A673 (cell line): ENCODE measurements around the gene USPL1. TPM values are rescaled to one million over a fixed set of nuclear protein-coding genes. Genes with fewer than 3 reads are reported as not detected.

Source experiments
- BruUV-seq: library from RNA; stranded (reverse); fragments of 400-500 nt; replicated peaks from 2 replicates; lab custom pipeline; 2021; lab: Mats Ljungman, UMichigan
- CTCF ChIA-PET: fragments of 300-600 bp; sonication (Branson Sonifier 250); formaldehyde crosslinking; loops from one replicate; lab custom pipeline; 2022; ENCODE audit warnings: antibody characterized with exemption; lab: Charles Lee
- POLR2A ChIA-PET: fragments of 300-600 bp; sonication (Branson Sonifier 250); formaldehyde crosslinking; loops from one replicate; lab custom pipeline; 2022; ENCODE audit warnings: antibody characterized with exemption; ENCODE audit not compliant: low non-redundant PET; lab: Charles Lee
- DNase-seq: peaks from one replicate; pipeline ENCODE4 v3.0.0-alpha.2; 2015; ENCODE audit warnings: low spot score
- H3K27ac ChIP-seq: fragments of 200-600 bp; sonication (generic); 2 replicates; pipeline ENCODE4 v1.5.1; 2016; ENCODE audit warnings: mixed run types, low read depth, mild to moderate bottlenecking, mixed read lengths, antibody characterized with exemption, low read length; ENCODE audit not compliant: poor library complexity, severe bottlenecking
- H3K27me3 ChIP-seq: fragments of 200-600 bp; sonication (generic); replicated peaks from 2 replicates; pipeline ENCODE4 v1.6.1; 2017; ENCODE audit warnings: mixed run types, low read depth, mild to moderate bottlenecking, mixed read lengths, antibody characterized with exemption, low read length; ENCODE audit not compliant: insufficient read depth, poor library complexity
- H3K36me3 ChIP-seq: fragments of 200-600 bp; sonication (generic); 2 replicates; pipeline ENCODE4 v1.6.1; 2016; ENCODE audit warnings: mixed run types, mild to moderate bottlenecking, mixed read lengths, antibody characterized with exemption, low read length; ENCODE audit not compliant: insufficient read depth, poor library complexity, severe bottlenecking
- H3K4me1 ChIP-seq: fragments of 200-600 bp; sonication (generic); 2 replicates; pipeline ENCODE4 v1.6.1; 2017; ENCODE audit warnings: mixed run types, mild to moderate bottlenecking, mixed read lengths, antibody characterized with exemption, low read length; ENCODE audit not compliant: insufficient read depth, poor library complexity, severe bottlenecking
- H3K4me3 ChIP-seq: fragments of 200-600 bp; sonication (generic); 2 replicates; pipeline ENCODE4 v1.5.1; 2016; ENCODE audit warnings: low read depth, mixed run types, mild to moderate bottlenecking, mixed read lengths, low read length; ENCODE audit not compliant: poor library complexity, severe bottlenecking
- H3K9me3 ChIP-seq: fragments of 200-600 bp; sonication (generic); 2 replicates; pipeline ENCODE4 v1.6.1; 2016; ENCODE audit warnings: mixed run types, low read depth, mild to moderate bottlenecking, mixed read lengths, antibody characterized with exemption, low read length; ENCODE audit not compliant: poor library complexity, severe bottlenecking
- EZH2 ChIP-seq: fragments of 200-600 bp; sonication (generic); IDR thresholded peaks from 2 replicates; pipeline ENCODE4 v1.6.1; 2017; ENCODE audit warnings: borderline replicate concordance, low read depth, mild to moderate bottlenecking, mixed read lengths, antibody characterized with exemption, low read length; ENCODE audit not compliant: poor library complexity, severe bottlenecking
- intact Hi-C: fragments of 100-400 bp; cut with micrococcal nuclease; formaldehyde crosslinking; loops from one replicate; pipeline ENCODE4 v1.10.0; 2022; ENCODE audit not compliant: unreplicated experiment
- total RNA-seq: library from RNA; stranded (reverse); gene quantifications from 2 replicates; pipeline ENCODE4 v1.2.3, GENCODE V29; 2021
- TF ChIP-seq, protein P1 (sequence below): fragments of 300-800, 200-600 bp; sonication (generic); conservative IDR thresholded peaks from 2 replicates; pipeline ENCODE4 v1.5.1; 2017; ENCODE audit warnings: low read depth, mild to moderate bottlenecking, antibody characterized with exemption, low read length, moderate library complexity, mixed read lengths

USPL1 gene
- total RNA-seq, 1 experiment from 2014 or later: 28.5 TPM

DNA sequence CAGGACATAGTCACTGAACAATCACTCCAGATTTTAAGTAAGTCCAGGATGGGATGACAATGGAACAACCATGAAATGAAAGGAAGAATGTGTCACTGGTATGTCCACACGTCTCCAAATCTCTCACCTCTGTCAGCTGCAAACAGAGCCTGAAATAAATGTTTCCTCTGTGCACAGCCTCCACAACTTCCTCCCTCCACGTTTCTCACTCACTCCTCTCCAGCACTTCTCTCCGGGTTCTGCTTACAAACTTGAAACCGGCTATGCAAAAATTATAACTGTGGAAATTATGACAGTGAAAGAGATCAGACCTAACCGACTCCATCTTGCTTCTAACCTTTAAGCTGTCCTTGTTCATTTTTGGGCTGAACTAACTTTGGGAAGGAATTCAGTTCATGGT lies 82.6 kb downstream of the USPL1 start:
- intact Hi-C loops: no loop called here
- Histone ChIP-seq H3K4me1 (peaks cover 12% of the 10 kb centered on the region), H3K36me3 (no peaks in the 10 kb centered on the region), H3K4me3 (no peak overlapping the region), H3K9me3 (no peaks in the 10 kb centered on the region), H3K27ac (no peak overlapping the region), H3K27me3 (no peaks in the 10 kb centered on the region)
- no TSS peak for BruUV-seq
- POLR2A ChIA-PET: no interaction called here
- no peak for DNase-seq
- CTCF ChIA-PET: no interaction called here
- TF ChIP-seq, protein P1, sequence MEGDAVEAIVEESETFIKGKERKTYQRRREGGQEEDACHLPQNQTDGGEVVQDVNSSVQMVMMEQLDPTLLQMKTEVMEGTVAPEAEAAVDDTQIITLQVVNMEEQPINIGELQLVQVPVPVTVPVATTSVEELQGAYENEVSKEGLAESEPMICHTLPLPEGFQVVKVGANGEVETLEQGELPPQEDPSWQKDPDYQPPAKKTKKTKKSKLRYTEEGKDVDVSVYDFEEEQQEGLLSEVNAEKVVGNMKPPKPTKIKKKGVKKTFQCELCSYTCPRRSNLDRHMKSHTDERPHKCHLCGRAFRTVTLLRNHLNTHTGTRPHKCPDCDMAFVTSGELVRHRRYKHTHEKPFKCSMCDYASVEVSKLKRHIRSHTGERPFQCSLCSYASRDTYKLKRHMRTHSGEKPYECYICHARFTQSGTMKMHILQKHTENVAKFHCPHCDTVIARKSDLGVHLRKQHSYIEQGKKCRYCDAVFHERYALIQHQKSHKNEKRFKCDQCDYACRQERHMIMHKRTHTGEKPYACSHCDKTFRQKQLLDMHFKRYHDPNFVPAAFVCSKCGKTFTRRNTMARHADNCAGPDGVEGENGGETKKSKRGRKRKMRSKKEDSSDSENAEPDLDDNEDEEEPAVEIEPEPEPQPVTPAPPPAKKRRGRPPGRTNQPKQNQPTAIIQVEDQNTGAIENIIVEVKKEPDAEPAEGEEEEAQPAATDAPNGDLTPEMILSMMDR: no peak
- TF ChIP-seq EZH2: no peak

- Histone ChIP-seq H3K36me3 (no peaks in the 10 kb centered on the region), H3K9me3 (no peaks in the 10 kb centered on the region), H3K27ac (no peak overlapping the region), H3K4me1 (no peaks in the 10 kb centered on the region), H3K4me3 (no peak overlapping the region), H3K27me3 (no peaks in the 10 kb centered on the region)
- DNase-seq: no peak
- POLR2A ChIA-PET: no interaction called here
- CTCF ChIA-PET: no interaction called here
- intact Hi-C loops: no loop called here
- TF ChIP-seq, protein P1: no peak
- no peak for TF ChIP-seq EZH2
- BruUV-seq: no TSS peak
These were observed 84.3 kb downstream of the USPL1 start for GRCh38 chr13:30702006-30702405.

- H3K9me3 ChIP-seq: no peaks in the 10 kb centered on the region
- no peaks in the 10 kb centered on the region for H3K4me1 ChIP-seq
- ChIA-PET POLR2A (no interaction called here), CTCF (no interaction called here)
- BruUV-seq: no TSS peak
- intact Hi-C loops: no loop called here
- TF ChIP-seq, protein P1: no peak
- no peak for TF ChIP-seq EZH2
- H3K36me3 ChIP-seq: no peaks in the 10 kb centered on the region
- H3K27ac ChIP-seq: no peak overlapping the region
- no peak for DNase-seq
- H3K27me3 ChIP-seq: no peaks in the 10 kb centered on the region
- H3K4me3 ChIP-seq: no peak overlapping the region
These were observed 86.9 kb downstream of the USPL1 start for GRCh38 chr13:30704596-30704995.
